Small intestine (tissue), 16 donors: ENCODE measurements around the gene FBP2. TPM values are rescaled to one million over a fixed set of nuclear protein-coding genes. Genes with fewer than 3 reads are reported as not detected.
A peak's percentile ranks its signal among the peaks of the same experiment; 100 is the strongest.

ENCODE experiments used
- DNase-seq, 2 donors: peaks; one replicate each; pipeline versions ENCODE4 v3.0.0 to v3.0.0-alpha.2; 2013
- FAIRE-seq: peaks from 2 replicates; lab custom pipeline; 2012; peaks lifted over from hg19 to GRCh38; lab: Jason Lieb, UNC
- H3K27ac ChIP-seq, 3 donors: one replicate each; pipeline ENCODE4 v1.5.1; 2013; ENCODE audit warnings: low read length in 2 of 3, mild to moderate bottlenecking in 2 of 3, control low read depth in 1 of 3, inconsistent platforms in 1 of 3, low read depth in 1 of 3, moderate library complexity in 1 of 3
- H3K27me3 ChIP-seq, 3 donors: one replicate each; pipeline ENCODE4 v1.6.1; 2013; ENCODE audit warnings: low read length in 3 of 3, inconsistent platforms in 1 of 3; ENCODE audit not compliant: control insufficient read depth in 3 of 3, insufficient read depth in 3 of 3
- H3K36me3 ChIP-seq, 3 donors: one replicate each; pipeline ENCODE4 v1.6.1; 2013; ENCODE audit warnings: low read length in 3 of 3, inconsistent platforms in 1 of 3, low read depth in 1 of 3, mild to moderate bottlenecking in 1 of 3, moderate library complexity in 1 of 3; ENCODE audit not compliant: control insufficient read depth in 3 of 3, insufficient read depth in 2 of 3
- H3K4me1 ChIP-seq, 3 donors: one replicate each; pipeline ENCODE4 v1.6.1; 2013; ENCODE audit warnings: low read length in 2 of 3, inconsistent platforms in 1 of 3, low read depth in 1 of 3, mild to moderate bottlenecking in 1 of 3, moderate library complexity in 1 of 3; ENCODE audit not compliant: control insufficient read depth in 3 of 3, insufficient read depth in 2 of 3
- H3K4me3 ChIP-seq, 3 donors: one replicate each; pipeline ENCODE4 v1.5.1; 2013; ENCODE audit warnings: low read length in 3 of 3, control low read depth in 1 of 3, inconsistent platforms in 1 of 3, low read depth in 1 of 3, mild to moderate bottlenecking in 1 of 3, moderate library complexity in 1 of 3
- H3K9me3 ChIP-seq, 2 donors: one replicate each; pipeline ENCODE4 v1.6.1; 2013; ENCODE audit warnings: low read depth in 1 of 2, low read length in 1 of 2; ENCODE audit not compliant: control insufficient read depth in 2 of 2, insufficient read depth in 1 of 2
- WGBS, 3 donors: extraction: QIAGEN DNeasy Blood & Tissue Kit; methylation state at CpG; one replicate each; pipeline ENCODE4 v1.1.7; 2013; 5-methylcytosine and 5-hydroxymethylcytosine counted together
- long read RNA-seq, 10 donors: transcript quantifications; one replicate each; lab custom pipeline, GENCODE V29; 2026
- polyA plus RNA-seq, 4 donors: library from polyadenylated mRNA; stranded (reverse) in 3 of 4; unstranded in 1 of 4; fragments of 200-250 nt in 3 of 4; fragments of 120-200 nt in 1 of 4; gene quantifications; one replicate each; pipeline versions ENCODE4 v1.2.1 to v1.2.3, GENCODE V29; 2013
- donor health status: healthy with polysubstance abuse.
- donor health status: control.
- donor health status: control.
- donor health status: Bipolar disorder and iron deficiency.
- donor health status: healthy.

Gene FBP2
- polyA plus RNA-seq: 1 to 10 TPM in 2 of 4 donors, under 1 TPM in 1, not detected in 1; 0.24 to 1.9 (median 1.1) TPM
- long read RNA-seq, donor 1: 0 reads
- long read RNA-seq, donor 2: 0 reads
- long read RNA-seq, donor 3: 0 reads
- long read RNA-seq, donor 4: 0 reads
- long read RNA-seq, donor 5: 0 reads
- long read RNA-seq, donor 6: 0 reads
- long read RNA-seq, donor 7: 0 reads
- long read RNA-seq, donor 8, partial matches to known transcripts: 0 of 1 reads
- long read RNA-seq, donor 8, other reads (novel, unspliced or antisense): 0 of 1 reads
- long read RNA-seq, donor 9: 0 reads
- long read RNA-seq, donor 10, partial matches to known transcripts: 0 of 1 reads
- long read RNA-seq, donor 10, other reads (novel, unspliced or antisense): 0 of 1 reads

DNA sequence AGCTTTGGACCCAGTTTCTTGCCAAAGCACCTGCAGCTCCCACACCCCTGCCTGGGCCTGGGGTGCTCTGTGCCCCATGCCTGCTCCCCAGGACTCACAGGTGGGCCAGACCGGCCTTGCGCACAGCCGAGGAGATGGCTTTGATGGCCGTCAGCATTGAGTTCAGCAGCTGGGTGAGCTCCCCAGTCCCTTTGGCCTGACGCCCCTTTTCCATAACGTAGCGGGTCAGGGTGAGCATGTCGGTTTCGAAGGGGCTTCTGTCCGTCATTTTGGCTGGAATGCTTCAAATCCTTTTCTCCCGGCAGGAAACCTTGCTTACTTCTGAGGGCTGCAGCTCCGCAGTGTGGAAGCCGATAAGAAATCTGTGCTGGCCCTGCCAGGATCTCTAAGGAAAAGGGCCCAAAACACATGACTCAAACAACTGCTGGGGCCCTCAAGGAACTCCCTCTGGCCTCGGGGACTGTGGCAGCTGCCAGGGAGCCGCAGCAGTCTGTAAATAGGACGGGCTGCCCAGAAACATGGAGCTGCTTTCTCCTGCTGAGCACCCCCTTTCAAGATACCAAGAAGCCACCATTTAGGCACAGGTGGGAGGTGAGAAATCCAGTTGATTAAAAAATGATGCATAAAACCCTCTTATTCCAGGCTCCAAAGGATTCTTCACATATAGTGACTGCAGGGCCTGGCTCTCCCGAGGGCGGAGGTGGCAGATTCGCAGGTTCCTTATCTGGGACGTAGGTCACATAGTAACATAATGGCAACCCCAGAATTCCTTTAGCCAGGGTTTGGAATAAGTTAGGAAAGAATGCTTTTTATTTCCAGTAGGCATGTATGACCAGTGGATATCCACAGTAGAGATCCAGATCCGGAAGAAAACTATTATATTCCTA, at the start of gene FBP2:
Gene FBP2, minus strand, starts transcription at position 366 of the 887 bp plus-strand sequence. Its CDS starts 98 bp downstream, at position 268.
- FAIRE-seq (no peak), DNase-seq (peak in 1 of 2 donors; percentile 36)
- WGBS, 3 donors: 18 to 61% (median 33%) methylated on average over 21 of the region's 21 CpGs
- H3K27ac ChIP-seq: no peak within 1 kb of the TSS
- H3K9me3 ChIP-seq: no peaks in the 10 kb centered on the region
- no peak within 1 kb of the TSS for H3K4me3 ChIP-seq
- no peaks in the 10 kb centered on the region for H3K27me3 ChIP-seq
- H3K36me3 ChIP-seq: no peaks in the 10 kb centered on the region
- H3K4me1 ChIP-seq: peaks cover 0 to 6% (median 0%) of the 10 kb centered on the region in 3 donors

DNA sequence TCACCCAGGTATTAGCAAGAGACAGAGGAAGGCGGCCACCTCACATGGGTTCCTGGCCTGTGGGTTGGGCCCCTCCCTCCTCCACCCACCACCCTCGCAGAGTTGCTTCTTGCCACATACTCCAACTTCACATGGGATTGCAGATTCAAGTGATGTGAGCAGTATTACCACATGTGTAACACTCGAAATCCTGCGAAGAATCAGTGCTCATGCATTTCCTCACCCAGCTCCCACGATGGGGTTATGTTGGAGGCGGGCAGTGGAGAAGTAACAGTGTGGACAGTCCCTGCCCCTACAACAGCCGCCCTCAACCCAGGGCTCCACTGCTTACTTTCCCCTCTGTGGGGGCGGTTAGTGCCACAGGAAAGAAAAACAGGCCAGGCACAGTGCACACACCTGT, 49.6 kb upstream of the FBP2 start:
- Histone ChIP-seq H3K4me3 (no peak overlapping the region), H3K27me3 (no peaks in the 10 kb centered on the region), H3K9me3 (no peaks in the 10 kb centered on the region), H3K36me3 (no peaks in the 10 kb centered on the region), H3K27ac (no peak overlapping the region), H3K4me1 (peaks cover 7 to 25% (median 9%) of the 10 kb centered on the region in 3 donors)
- DNase-seq: no peak
- FAIRE-seq: no peak
- 84 to 88% (median 85%) methylated on average over 8 of the region's 8 CpGs for WGBS, 3 donors

DNA sequence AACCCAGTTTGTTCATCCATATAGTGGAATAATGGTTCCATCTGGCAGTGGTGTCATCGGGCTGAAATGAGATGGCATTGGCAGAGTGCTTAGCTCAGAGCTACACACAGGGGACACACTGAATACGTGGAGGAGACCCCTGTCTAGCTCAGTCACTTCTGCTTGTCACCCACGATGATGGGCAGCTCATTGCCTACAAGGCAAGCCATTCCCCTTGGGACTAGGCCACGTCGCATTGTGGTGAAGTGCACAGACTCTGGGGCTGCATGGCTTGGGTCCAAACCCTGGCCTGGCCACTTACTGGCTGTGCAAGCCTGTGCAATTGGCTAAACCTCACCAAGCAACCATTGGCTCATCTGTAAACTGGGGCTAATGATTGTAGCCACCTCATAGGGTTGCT, 48.9 kb upstream of the FBP2 start:
- no peaks in the 10 kb centered on the region for H3K9me3 ChIP-seq
- no peak overlapping the region for H3K4me3 ChIP-seq
- peaks cover 7 to 25% (median 9%) of the 10 kb centered on the region in 3 donors for H3K4me1 ChIP-seq
- no peaks in the 10 kb centered on the region for H3K36me3 ChIP-seq
- H3K27ac ChIP-seq: no peak overlapping the region
- H3K27me3 ChIP-seq: no peaks in the 10 kb centered on the region
- no peak for DNase-seq
- 91 to 98% (median 93%) methylated on average over 5 of the region's 5 CpGs for WGBS, 3 donors
- no peak for FAIRE-seq

DNA sequence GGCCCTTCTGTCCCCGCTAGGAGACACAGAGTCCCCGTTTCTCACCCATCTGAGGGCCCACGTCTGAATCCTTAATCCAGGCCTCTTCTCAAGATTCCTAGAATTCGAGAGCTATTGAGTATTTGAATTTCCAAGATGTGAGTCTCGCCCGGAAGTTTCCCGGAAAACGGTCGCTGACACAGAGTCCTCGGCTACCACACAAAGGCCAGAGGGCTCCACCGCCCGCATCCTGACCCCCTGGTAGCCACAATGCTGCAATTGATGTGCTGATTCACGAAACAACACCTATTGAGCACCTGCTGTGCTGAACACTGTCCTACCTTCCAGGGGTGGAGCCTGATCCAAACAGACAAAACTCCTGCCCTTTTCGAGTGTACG, 46.4 kb upstream of the FBP2 start:
- peak in 1 of 2 donors; percentile 46 for DNase-seq
- peak overlapping the region in 2 of 3 donors; percentile 70 to 76 for H3K4me3 ChIP-seq
- H3K4me1 ChIP-seq: peaks cover 4 to 18% (median 9%) of the 10 kb centered on the region in 3 donors
- no peaks in the 10 kb centered on the region for H3K36me3 ChIP-seq
- no peaks in the 10 kb centered on the region for H3K9me3 ChIP-seq
- FAIRE-seq: no peak
- H3K27ac ChIP-seq: peak overlapping the region; percentile 71 to 78 (median 75)
- 12 to 46% (median 37%) methylated on average over 15 of the region's 15 CpGs for WGBS, 3 donors
- H3K27me3 ChIP-seq: no peaks in the 10 kb centered on the region

DNA sequence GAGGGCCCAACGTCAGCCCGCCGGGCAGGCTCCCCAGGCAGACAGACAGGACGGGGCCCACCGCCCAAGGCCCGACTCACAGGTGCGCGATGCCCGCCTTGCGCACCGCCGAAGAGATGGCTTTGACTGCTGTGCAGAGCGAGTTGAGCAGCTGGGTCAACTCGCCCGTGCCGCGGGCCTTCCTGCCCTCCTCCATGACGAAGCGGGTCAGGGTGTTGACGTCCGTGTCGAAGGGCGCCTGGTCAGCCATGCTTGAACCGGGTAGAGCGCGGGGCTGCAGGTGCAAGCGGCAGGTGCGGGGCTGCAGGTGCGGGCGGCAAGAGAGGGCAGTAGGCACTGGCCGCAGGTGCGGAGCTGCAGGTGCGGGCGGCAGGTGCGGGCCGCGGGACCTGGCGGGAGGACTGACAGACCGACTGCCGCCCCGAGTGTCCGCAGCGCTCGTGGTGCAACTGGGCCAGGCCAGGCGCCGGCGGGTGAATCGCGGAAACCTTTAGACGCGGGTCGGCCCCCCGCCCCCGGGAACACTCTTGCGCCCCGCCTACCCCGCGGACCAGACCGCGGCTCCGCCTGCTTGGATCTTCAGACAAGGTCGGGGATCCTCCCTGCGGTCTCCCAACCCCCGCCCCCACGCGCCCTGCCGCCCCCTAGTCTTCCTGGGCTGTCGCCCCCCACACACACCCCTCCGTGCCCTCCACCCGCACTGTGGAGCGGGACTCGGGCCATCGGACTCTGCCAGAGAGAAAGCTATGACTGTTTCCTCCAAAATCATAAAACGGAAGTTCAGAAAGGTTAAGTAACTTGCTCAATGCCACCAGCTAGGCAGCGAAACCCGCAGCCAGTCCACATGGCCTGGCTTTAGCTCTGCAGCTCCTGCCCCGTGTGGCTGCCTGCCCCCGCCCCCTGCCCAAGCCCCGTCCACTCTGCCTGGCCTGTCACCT, 45.7 kb upstream of the FBP2 start, which contains the start of gene FBP1:
Gene FBP1, minus strand, starts transcription at position 458 of the 938 bp plus-strand sequence. Its CDS starts 208 bp downstream, at position 250.
- Histone ChIP-seq H3K4me1 (peaks cover 4 to 13% (median 9%) of the 10 kb centered on the region in 3 donors), H3K27ac (peak within 1 kb of the TSS; percentile 71 to 78 (median 75)), H3K4me3 (peak within 1 kb of the TSS; percentile 65 to 76 (median 70)), H3K36me3 (no peaks in the 10 kb centered on the region), H3K9me3 (no peaks in the 10 kb centered on the region), H3K27me3 (no peaks in the 10 kb centered on the region)
- 0 to 3% (median 1%) methylated on average over 33 to 79 of the region's 79 CpGs for WGBS, 3 donors
- no peak for FAIRE-seq
- DNase-seq: peak; percentile 81 to 84

DNA sequence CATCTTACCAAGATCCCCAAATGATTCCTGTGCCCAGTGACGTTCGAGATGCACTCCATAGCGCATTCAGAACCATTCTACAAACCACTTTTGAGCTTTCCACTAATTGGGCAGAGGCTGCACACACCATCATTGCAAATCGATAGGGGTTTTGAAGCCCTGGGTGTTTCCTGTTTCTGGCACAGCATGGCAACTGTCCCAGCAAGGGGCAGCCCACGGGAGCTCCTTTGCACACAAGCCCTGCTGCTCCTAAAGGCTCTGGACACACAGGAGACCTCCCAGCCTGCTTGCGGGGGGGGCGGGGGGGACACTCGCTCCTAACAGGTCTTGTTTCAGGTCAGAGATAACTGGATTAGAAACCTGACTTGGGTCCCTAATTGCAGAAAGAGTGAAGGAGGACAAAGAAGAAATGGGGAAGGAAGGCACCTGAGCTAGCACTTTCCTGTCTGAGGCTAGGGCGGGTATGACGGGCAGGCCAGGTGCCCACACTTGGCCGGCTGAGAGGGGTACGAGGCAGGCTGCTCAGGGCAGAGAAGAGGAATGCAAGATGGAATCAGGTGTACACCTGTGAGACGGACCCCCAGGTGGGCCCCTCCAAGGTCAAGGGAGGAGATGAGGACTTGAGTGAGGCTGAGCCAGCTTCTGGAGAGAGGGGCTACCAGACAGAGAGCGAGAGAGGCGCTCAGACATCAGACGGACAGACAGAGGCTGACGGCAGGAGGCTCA, 44.9 kb upstream of the FBP2 start:
- DNase-seq (peak; percentile 26 to 31), FAIRE-seq (no peak)
- peaks cover 4 to 12% (median 9%) of the 10 kb centered on the region in 3 donors for H3K4me1 ChIP-seq
- no peaks in the 10 kb centered on the region for H3K9me3 ChIP-seq
- H3K27me3 ChIP-seq: no peaks in the 10 kb centered on the region
- H3K4me3 ChIP-seq: peak overlapping the region; percentile 65 to 76 (median 70)
- 14 to 42% (median 27%) methylated on average over 15 to 17 of the region's 17 CpGs for WGBS, 3 donors
- H3K36me3 ChIP-seq: no peaks in the 10 kb centered on the region
- peak overlapping the region; percentile 71 to 78 (median 75) for H3K27ac ChIP-seq

DNA sequence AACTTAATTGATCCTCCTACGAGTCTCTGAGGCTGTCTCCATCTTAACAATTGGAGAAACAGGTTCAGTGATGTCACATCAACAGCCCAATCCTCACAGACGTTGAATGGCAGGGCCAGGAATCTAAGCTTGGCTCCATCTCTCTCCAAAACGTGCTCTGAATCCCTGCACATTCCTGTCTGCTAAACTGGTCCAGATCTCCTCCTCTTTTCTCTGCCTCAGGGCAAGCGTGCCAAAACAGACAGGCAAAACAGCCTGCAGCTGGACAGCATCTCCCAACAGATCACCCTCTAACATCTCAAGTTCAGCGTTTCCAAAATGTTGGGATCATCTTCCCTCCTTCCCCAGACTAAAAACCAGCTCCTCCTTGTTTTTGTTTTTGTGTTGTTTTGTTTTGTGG, 39.1 kb upstream of the FBP2 start:
- FAIRE-seq (no peak), DNase-seq (no peak)
- Histone ChIP-seq H3K9me3 (no peaks in the 10 kb centered on the region), H3K4me1 (peaks cover 6 to 35% (median 7%) of the 10 kb centered on the region in 3 donors), H3K27me3 (no peaks in the 10 kb centered on the region), H3K4me3 (no peak overlapping the region), H3K27ac (peak overlapping the region in 1 of 3 donors; percentile 67), H3K36me3 (peaks cover 0 to 17% (median 0%) of the 10 kb centered on the region in 3 donors)
- 30 to 50% (median 46%) methylated on average over 5 of the region's 5 CpGs for WGBS, 3 donors
